Mesendoderm (in vitro differentiated cells): ENCODE data around the gene MKNK1.

Experiments used
- DNase-seq: peaks from one replicate; pipeline ENCODE4 v3.0.0; 2013
- H2AK5ac ChIP-seq: 2 replicates; pipeline ENCODE4 v1.6.1; 2013; ENCODE audit warnings: low read length, inconsistent platforms
- H2BK120ac ChIP-seq: 2 replicates; pipeline ENCODE4 v1.6.1; 2013; ENCODE audit warnings: low read depth, mild to moderate bottlenecking, low read length, moderate library complexity, mixed read lengths
- H2BK15ac ChIP-seq: replicated peaks from 2 replicates; pipeline ENCODE4 v1.6.1; 2013; ENCODE audit warnings: low read depth, mild to moderate bottlenecking, moderate library complexity
- H2BK5ac ChIP-seq: 2 replicates; pipeline ENCODE4 v1.6.1; 2013; ENCODE audit warnings: low read length, inconsistent platforms
- H3K18ac ChIP-seq: 2 replicates; pipeline ENCODE4 v1.6.1; 2013; ENCODE audit warnings: mild to moderate bottlenecking, low read length, mixed read lengths
- H3K23ac ChIP-seq: one replicate; pipeline ENCODE4 v1.6.1; 2013; ENCODE audit warnings: low read length
- H3K27ac ChIP-seq: 2 replicates; pipeline ENCODE4 v1.5.1; 2013; ENCODE audit warnings: low read depth, mild to moderate bottlenecking, inconsistent platforms, low read length, moderate library complexity
- H3K27me3 ChIP-seq: 2 replicates; pipeline ENCODE4 v1.6.1; 2013; ENCODE audit warnings: low read length, control low read depth, mild to moderate bottlenecking, inconsistent platforms; ENCODE audit not compliant: insufficient read depth, poor library complexity
- H3K36me3 ChIP-seq: 2 replicates; pipeline ENCODE4 v1.6.1; 2013; ENCODE audit warnings: low read length, inconsistent platforms; ENCODE audit not compliant: control insufficient read depth, insufficient read depth
- H3K4ac ChIP-seq: one replicate; pipeline ENCODE4 v1.6.1; 2013; ENCODE audit warnings: low read depth, mild to moderate bottlenecking, low read length, moderate library complexity
- H3K4me1 ChIP-seq: 2 replicates; pipeline ENCODE4 v1.6.1; 2013; ENCODE audit warnings: low read depth, low read length, inconsistent platforms; ENCODE audit not compliant: control insufficient read depth
- H3K4me2 ChIP-seq: 2 replicates; pipeline ENCODE4 v1.6.1; 2013; ENCODE audit warnings: low read length
- H3K4me3 ChIP-seq: 2 replicates; pipeline ENCODE4 v1.5.1; 2013; ENCODE audit warnings: mild to moderate bottlenecking, low read length
- H3K56ac ChIP-seq: one replicate; pipeline ENCODE4 v1.6.1; 2013; ENCODE audit warnings: low read length
- H3K79me1 ChIP-seq: 2 replicates; pipeline ENCODE4 v1.6.1; 2013; ENCODE audit warnings: low read length, inconsistent platforms
- H3K79me2 ChIP-seq: 2 replicates; pipeline ENCODE4 v1.6.1; 2013; ENCODE audit warnings: mild to moderate bottlenecking, low read length; ENCODE audit not compliant: control insufficient read depth, insufficient read depth
- H3K9ac ChIP-seq: 2 replicates; pipeline ENCODE4 v1.6.1; 2013; ENCODE audit warnings: low read length, inconsistent platforms
- H4K5ac ChIP-seq: one replicate; pipeline ENCODE4 v1.6.1; 2013; ENCODE audit warnings: low read length
- H4K8ac ChIP-seq: one replicate; pipeline ENCODE4 v1.6.1; 2013; ENCODE audit warnings: low read depth, mild to moderate bottlenecking, control low read depth, low read length, moderate library complexity
- WGBS: extraction: QIAGEN DNeasy Blood & Tissue Kit; methylation state at CpG from one replicate; pipeline ENCODE4 v1.1.7; 2013; ENCODE audit warnings: low lambda C conversion rate, missing lambda C conversion rate; ENCODE audit not compliant: insufficient coverage; ENCODE audit errors: extremely low coverage; 5-methylcytosine and 5-hydroxymethylcytosine counted together

The MKNK1 gene

DNA sequence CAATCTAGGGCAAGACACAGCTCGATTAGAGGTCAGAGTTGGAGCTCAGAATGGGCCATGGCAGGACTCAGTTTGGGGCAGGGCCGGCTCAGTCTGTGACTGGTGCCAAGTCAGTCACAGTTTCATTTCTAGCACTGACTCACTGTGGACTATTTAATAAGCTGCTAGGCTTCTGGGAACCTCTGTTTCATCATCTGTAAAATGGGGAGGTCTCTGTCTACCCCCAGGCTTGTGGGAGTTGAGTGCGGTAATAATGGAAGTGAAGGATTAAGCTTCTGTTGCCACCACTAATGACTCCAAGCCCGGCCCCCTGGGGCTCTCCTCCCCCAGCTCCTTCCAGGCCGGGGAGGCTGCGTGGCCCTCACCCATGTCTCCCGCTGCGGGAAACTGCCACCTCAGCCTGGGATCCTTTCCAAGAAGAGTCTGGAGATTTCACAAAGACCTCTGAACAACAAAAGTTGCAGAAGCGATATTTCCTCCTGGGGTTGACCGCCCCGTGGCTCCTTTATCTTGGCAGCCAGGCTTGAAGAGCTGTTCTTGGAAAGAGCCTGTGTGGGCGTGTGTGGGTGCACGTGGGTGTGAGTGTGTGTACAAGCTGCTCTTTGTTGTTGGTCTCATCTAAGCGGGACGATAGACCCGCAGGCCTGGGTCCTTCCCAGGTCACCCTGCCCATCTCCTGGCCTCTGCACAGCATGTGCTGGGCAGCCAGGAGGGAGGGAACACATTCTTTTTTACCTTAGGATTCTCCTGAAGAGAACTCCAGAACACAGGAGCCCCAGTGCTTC lies 81.7 kb downstream of the MKNK1 start:
- Histone ChIP-seq H3K79me2 (no peaks in the 10 kb centered on the region), H3K4me3 (no peak overlapping the region), H2BK120ac (no peak overlapping the region), H3K27ac (no peak overlapping the region), H3K4me2 (no peak overlapping the region), H3K56ac (no peak overlapping the region), H2BK15ac (no peak overlapping the region), H3K27me3 (no peaks in the 10 kb centered on the region), H3K23ac (no peak overlapping the region), H4K5ac (no peak overlapping the region), H4K8ac (no peak overlapping the region), H2BK5ac (no peak overlapping the region), H3K18ac (no peak overlapping the region), H3K9ac (no peak overlapping the region), H3K4ac (no peak overlapping the region), H2AK5ac (no peak overlapping the region), H3K36me3 (no peaks in the 10 kb centered on the region), H3K4me1 (peaks cover 18% of the 10 kb centered on the region), H3K79me1 (no peaks in the 10 kb centered on the region)
- no CpG with 5 or more reads among the region's 16 CpGs for WGBS
- no peak for DNase-seq

- DNase-seq, result no peak
- peaks cover 23% of the 10 kb centered on the region for H3K4me1 ChIP-seq
- no peak overlapping the region for H3K18ac ChIP-seq
- H3K36me3 ChIP-seq, result no peaks in the 10 kb centered on the region
- no CpG with 5 or more reads among the region's 2 CpGs for WGBS
- H3K79me1 ChIP-seq, result no peaks in the 10 kb centered on the region
- H3K27ac ChIP-seq, result no peak overlapping the region
- H3K23ac ChIP-seq, result no peak overlapping the region
- H3K4ac ChIP-seq, result no peak overlapping the region
- H3K4me2 ChIP-seq, result no peak overlapping the region
- no peak overlapping the region for H4K5ac ChIP-seq
- H2BK5ac ChIP-seq, result no peak overlapping the region
- no peak overlapping the region for H2AK5ac ChIP-seq
- no peak overlapping the region for H2BK15ac ChIP-seq
- H2BK120ac ChIP-seq, result no peak overlapping the region
- H3K79me2 ChIP-seq, result no peaks in the 10 kb centered on the region
- H4K8ac ChIP-seq, result no peak overlapping the region
- H3K56ac ChIP-seq, result no peak overlapping the region
- no peak overlapping the region for H3K4me3 ChIP-seq
- no peak overlapping the region for H3K9ac ChIP-seq
- H3K27me3 ChIP-seq, result no peaks in the 10 kb centered on the region
Measured at GRCh38 chr1:46521414-46521813, 82.7 kb downstream of the MKNK1 start.

DNA sequence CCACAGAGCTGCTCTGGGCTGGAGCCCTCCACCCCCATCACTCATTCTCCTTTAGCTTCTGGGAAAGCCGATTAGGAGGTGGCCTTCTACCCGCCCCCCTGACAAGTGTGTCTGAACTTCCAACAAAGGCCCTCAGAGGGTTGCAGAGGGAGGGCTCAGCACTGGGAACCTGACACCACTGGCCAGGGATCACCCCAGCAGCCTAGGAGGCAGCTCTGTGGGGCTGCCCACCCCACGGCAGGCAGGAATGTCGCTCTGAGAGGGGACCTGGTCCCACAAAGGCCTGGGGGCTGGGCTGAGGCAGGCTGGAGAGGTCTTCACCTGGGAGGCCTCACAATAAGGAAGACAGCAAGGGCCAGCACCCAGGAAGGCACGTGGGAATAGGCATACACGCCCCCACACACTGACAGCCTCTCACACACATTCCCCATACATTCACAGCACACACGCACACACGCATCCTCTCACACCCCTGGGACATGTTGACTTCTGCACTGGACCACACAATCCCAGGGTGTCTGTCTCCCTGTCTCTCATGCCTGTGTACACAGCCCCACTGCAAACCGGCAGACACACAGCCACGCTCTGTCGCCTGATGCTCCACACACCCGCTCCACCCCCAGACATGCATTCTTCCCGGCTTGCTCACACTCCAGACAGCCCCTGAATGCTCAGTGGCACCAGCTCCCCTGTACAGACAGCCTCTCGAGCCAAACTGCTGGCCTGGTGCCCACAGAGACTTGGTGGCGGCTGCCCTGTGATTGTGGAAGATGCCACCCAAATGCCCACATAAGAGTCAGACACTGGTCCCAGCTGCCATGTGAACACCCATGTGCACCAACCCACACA lies 83.8 kb downstream of the MKNK1 start:
- H3K4me1 ChIP-seq, result peaks cover 19% of the 10 kb centered on the region
- H3K56ac ChIP-seq, result no peak overlapping the region
- H3K79me1 ChIP-seq, result no peaks in the 10 kb centered on the region
- H2BK15ac ChIP-seq, result no peak overlapping the region
- H3K4me3 ChIP-seq, result no peak overlapping the region
- H3K9ac ChIP-seq, result no peak overlapping the region
- no peak overlapping the region for H4K8ac ChIP-seq
- no peaks in the 10 kb centered on the region for H3K27me3 ChIP-seq
- no peaks in the 10 kb centered on the region for H3K36me3 ChIP-seq
- peak overlapping the region; percentile 68 for H3K23ac ChIP-seq
- no peak overlapping the region for H3K4me2 ChIP-seq
- H3K27ac ChIP-seq, result no peak overlapping the region
- no peak overlapping the region for H4K5ac ChIP-seq
- no peak overlapping the region for H2BK5ac ChIP-seq
- H2AK5ac ChIP-seq, result no peak overlapping the region
- no peak overlapping the region for H2BK120ac ChIP-seq
- WGBS, result no CpG with 5 or more reads among the region's 15 CpGs
- H3K4ac ChIP-seq, result no peak overlapping the region
- DNase-seq, result peak; percentile 59
- H3K18ac ChIP-seq, result no peak overlapping the region
- H3K79me2 ChIP-seq, result no peaks in the 10 kb centered on the region

DNA sequence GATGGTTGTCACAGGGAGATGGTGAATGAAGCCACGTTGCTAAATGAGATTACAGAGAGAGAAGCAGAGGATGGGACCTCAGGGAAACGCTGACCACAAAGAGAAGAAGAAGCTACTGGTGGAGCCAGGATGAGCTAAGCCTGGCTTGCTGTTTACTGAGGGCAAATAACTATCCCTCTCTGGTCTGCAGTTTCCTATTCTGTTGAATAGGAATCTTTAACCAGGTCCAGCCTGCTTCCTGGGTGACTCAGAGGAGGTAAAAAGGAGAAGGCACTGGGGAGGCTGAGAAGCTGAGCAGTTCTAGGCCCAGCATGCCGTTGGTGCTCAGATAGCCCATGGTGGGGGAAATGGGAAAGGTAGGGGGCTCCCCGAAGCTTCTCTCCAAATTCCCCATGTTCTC lies 84.9 kb downstream of the MKNK1 start:
- no peak overlapping the region for H3K4me3 ChIP-seq
- H2BK120ac ChIP-seq, result no peak overlapping the region
- H3K23ac ChIP-seq, result no peak overlapping the region
- no peak for DNase-seq
- no CpG with 5 or more reads among the region's 4 CpGs for WGBS
- no peak overlapping the region for H3K27ac ChIP-seq
- no peak overlapping the region for H3K18ac ChIP-seq
- H3K79me2 ChIP-seq, result no peaks in the 10 kb centered on the region
- no peaks in the 10 kb centered on the region for H3K27me3 ChIP-seq
- H3K9ac ChIP-seq, result no peak overlapping the region
- no peak overlapping the region for H3K56ac ChIP-seq
- H2BK5ac ChIP-seq, result no peak overlapping the region
- H4K8ac ChIP-seq, result no peak overlapping the region
- H4K5ac ChIP-seq, result no peak overlapping the region
- peaks cover 15% of the 10 kb centered on the region for H3K4me1 ChIP-seq
- H3K4ac ChIP-seq, result no peak overlapping the region
- no peak overlapping the region for H3K4me2 ChIP-seq
- no peak overlapping the region for H2AK5ac ChIP-seq
- H2BK15ac ChIP-seq, result no peak overlapping the region
- no peaks in the 10 kb centered on the region for H3K79me1 ChIP-seq
- no peaks in the 10 kb centered on the region for H3K36me3 ChIP-seq

GRCh38 chr1:46517932-46518498 lies 86.1 kb downstream of the MKNK1 start:
- no peak overlapping the region for H2BK15ac ChIP-seq
- H3K23ac ChIP-seq, result no peak overlapping the region
- no peak overlapping the region for H3K4me3 ChIP-seq
- no peak overlapping the region for H2BK120ac ChIP-seq
- H3K4me1 ChIP-seq, result peaks cover 15% of the 10 kb centered on the region
- DNase-seq, result no peak
- no peak overlapping the region for H3K18ac ChIP-seq
- no peak overlapping the region for H3K4me2 ChIP-seq
- no peaks in the 10 kb centered on the region for H3K27me3 ChIP-seq
- no peak overlapping the region for H3K4ac ChIP-seq
- no peak overlapping the region for H3K27ac ChIP-seq
- WGBS, result no CpG with 5 or more reads among the region's 4 CpGs
- no peak overlapping the region for H2AK5ac ChIP-seq
- H4K5ac ChIP-seq, result no peak overlapping the region
- H4K8ac ChIP-seq, result no peak overlapping the region
- H3K79me1 ChIP-seq, result no peaks in the 10 kb centered on the region
- H2BK5ac ChIP-seq, result no peak overlapping the region
- no peak overlapping the region for H3K9ac ChIP-seq
- no peaks in the 10 kb centered on the region for H3K79me2 ChIP-seq
- H3K56ac ChIP-seq, result no peak overlapping the region
- no peaks in the 10 kb centered on the region for H3K36me3 ChIP-seq
